NCI-H1105 (cell line): ENCODE data around the gene PKNOX2.

Experiments used
- DNase-seq: peaks from one replicate; lab custom pipeline; 2025; lab: John Stamatoyannopoulos, UW

The PKNOX2 gene

GRCh38 chr11:125412509-125412908 lies 248.0 kb downstream of the PKNOX2 start:
- no peak for DNase-seq

GRCh38 chr11:125413226-125413625 lies 248.7 kb downstream of the PKNOX2 start:
- no peak for DNase-seq

GRCh38 chr11:125414121-125414520 lies 249.6 kb downstream of the PKNOX2 start:
- DNase-seq = no peak

- no peak for DNase-seq
Measured at GRCh38 chr11:125416981-125417935, 252.7 kb downstream of the PKNOX2 start.

GRCh38 chr11:125418396-125418795 lies 253.8 kb downstream of the PKNOX2 start:
- DNase-seq = no peak

- no peak for DNase-seq
Measured at GRCh38 chr11:125422681-125423080, 258.1 kb downstream of the PKNOX2 start.

- DNase-seq = no peak
Measured at GRCh38 chr11:125423247-125423849, 258.8 kb downstream of the PKNOX2 start.

GRCh38 chr11:125425601-125426000 lies 261.1 kb downstream of the PKNOX2 start:
- no peak for DNase-seq

GRCh38 chr11:125426818-125427528 lies 262.4 kb downstream of the PKNOX2 start:
- no peak for DNase-seq

GRCh38 chr11:125428486-125429173 lies 264.1 kb downstream of the PKNOX2 start:
- no peak for DNase-seq

GRCh38 chr11:125429174-125429707 lies 264.7 kb downstream of the PKNOX2 start:
- peak; percentile 83 for DNase-seq

- DNase-seq = no peak
Measured at GRCh38 chr11:125429807-125430678, 265.5 kb downstream of the PKNOX2 start.

- no peak for DNase-seq
Measured at GRCh38 chr11:125431009-125431408, 266.5 kb downstream of the PKNOX2 start.

GRCh38 chr11:125431481-125431880 lies 266.9 kb downstream of the PKNOX2 start:
- no peak for DNase-seq

GRCh38 chr11:125433454-125434121 lies 269.0 kb downstream of the PKNOX2 start:
- peak; percentile 23 for DNase-seq

- DNase-seq = no peak
Measured at GRCh38 chr11:125435461-125436238, 271.1 kb downstream of the PKNOX2 start.

- DNase-seq = no peak
Measured at GRCh38 chr11:125441648-125442410, 277.3 kb downstream of the PKNOX2 start.

GRCh38 chr11:125442946-125443345 lies 278.4 kb downstream of the PKNOX2 start:
- no peak for DNase-seq
